Activated naive CD4-positive, alpha-beta T cell treated with anti-CD3 and anti-CD28 coated beads, Interleukin-2, amount 50 U/mL, for 72 hours (primary cell): ENCODE results near the gene BUB1B. TPM values are rescaled to one million over a fixed set of nuclear protein-coding genes. Genes with fewer than 3 reads are reported as not detected.
"Not testable (repeated sequence)": the region's sequence is repeated elsewhere in the genome, so short reads cannot be mapped to it uniquely, and the experiment has no call there.

Experiments used
- ATAC-seq, 2 donors: fragments of 150-1000 bp; cut with Tn5 transposase; 2 replicates each; pipeline ENCODE4 v1.10.0; 2021; ENCODE audit warnings: mild to moderate bottlenecking in 2 of 2, moderate library complexity in 2 of 2
- DNase-seq, 2 donors: peaks; one replicate each; pipeline ENCODE4 v3.0.0; 2021 to 2022; ENCODE audit warnings: low spot score in 2 of 2
- H3K27ac Mint-ChIP-seq, 2 donors: one replicate each; pipeline ENCODE4 v1.8.0; 2022; ENCODE audit warnings: mild to moderate bottlenecking in 2 of 2, mixed read lengths in 2 of 2
- H3K36me3 Mint-ChIP-seq, 2 donors: one replicate each; pipeline ENCODE4 v1.8.0; 2022; ENCODE audit warnings: mixed read lengths in 2 of 2
- H3K9me3 Mint-ChIP-seq, 2 donors: one replicate each; pipeline ENCODE4 v1.8.0; 2022; ENCODE audit warnings: mixed read lengths in 2 of 2
- total RNA-seq, 2 donors: library from RNA; stranded (reverse); gene quantifications; one replicate each; pipeline ENCODE4 v1.2.3, GENCODE V29; 2022

Gene BUB1B
- total RNA-seq, 2 donors from 2014 or later, result 98.9 to 141 TPM

GRCh38 chr15:40155270-40155910 lies 5.5 kb upstream of the BUB1B start:
- ATAC-seq (no peak), DNase-seq (no peak)
- Mint-ChIP-seq H3K27ac (no peak overlapping the region), H3K9me3 (no peaks in the 10 kb centered on the region), H3K36me3 (no peaks in the 10 kb centered on the region)

GRCh38 chr15:40157778-40158447 lies 3.0 kb upstream of the BUB1B start:
- no peaks in the 10 kb centered on the region for H3K9me3 Mint-ChIP-seq
- DNase-seq (no peak), ATAC-seq (no peak)
- H3K36me3 Mint-ChIP-seq, result no peaks in the 10 kb centered on the region
- no peak overlapping the region for H3K27ac Mint-ChIP-seq

- ATAC-seq (no peak), DNase-seq (no peak)
- Mint-ChIP-seq H3K36me3 (peaks cover 0 to 8% of the 10 kb centered on the region in 2 donors), H3K27ac (no peak overlapping the region), H3K9me3 (no peaks in the 10 kb centered on the region)
Measured at GRCh38 chr15:40160021-40160420, 848 bp upstream of the BUB1B start.

- DNase-seq, result no peak
- H3K36me3 Mint-ChIP-seq, result peaks cover 7 to 17% of the 10 kb centered on the region in 2 donors
- H3K9me3 Mint-ChIP-seq, result no peaks in the 10 kb centered on the region
- no peak for ATAC-seq
- H3K27ac Mint-ChIP-seq, result no peak overlapping the region
Measured at GRCh38 chr15:40161693-40162391, 973 bp downstream of the BUB1B start.

GRCh38 chr15:40162552-40162951 lies 1.7 kb downstream of the BUB1B start:
- Mint-ChIP-seq H3K27ac (no peak overlapping the region), H3K36me3 (peaks cover 8 to 20% of the 10 kb centered on the region in 2 donors), H3K9me3 (no peaks in the 10 kb centered on the region)
- ATAC-seq (no peak), DNase-seq (no peak)

GRCh38 chr15:40163657-40164416 lies 3.0 kb downstream of the BUB1B start:
- Mint-ChIP-seq H3K36me3 (peaks cover 8 to 31% of the 10 kb centered on the region in 2 donors), H3K9me3 (no peaks in the 10 kb centered on the region), H3K27ac (no peak overlapping the region)
- no peak for ATAC-seq
- no peak for DNase-seq

GRCh38 chr15:40167374-40167773 lies 6.5 kb downstream of the BUB1B start:
- not testable (repeated sequence) for ATAC-seq, H3K27ac Mint-ChIP-seq, H3K9me3 Mint-ChIP-seq

GRCh38 chr15:40175160-40175559 lies 14.3 kb downstream of the BUB1B start:
- no peak for ATAC-seq

More at GRCh38 chr15:40167374-40167773, 6.5 kb downstream of the BUB1B start:
- H3K36me3 Mint-ChIP-seq, result peaks cover 8 to 49% of the 10 kb centered on the region in 2 donors
- DNase-seq, result not testable (repeated sequence)

GRCh38 chr15:40182358-40183029 lies 21.6 kb downstream of the BUB1B start:
- Mint-ChIP-seq H3K27ac (no peak overlapping the region), H3K36me3 (peaks cover 18 to 46% of the 10 kb centered on the region in 2 donors), H3K9me3 (no peaks in the 10 kb centered on the region)
- DNase-seq, result no peak
- ATAC-seq, result no peak

More at GRCh38 chr15:40175160-40175559, 14.3 kb downstream of the BUB1B start:
- DNase-seq, result no peak
- Mint-ChIP-seq H3K36me3 (peaks cover 0 to 22% of the 10 kb centered on the region in 2 donors), H3K27ac (no peak overlapping the region), H3K9me3 (no peaks in the 10 kb centered on the region)

- Mint-ChIP-seq H3K36me3 (peaks cover 18 to 46% of the 10 kb centered on the region in 2 donors), H3K9me3 (no peaks in the 10 kb centered on the region), H3K27ac (no peak overlapping the region)
- DNase-seq (no peak), ATAC-seq (no peak)
Measured at GRCh38 chr15:40183636-40184463, 23.0 kb downstream of the BUB1B start.

- no peak for DNase-seq
- no peak overlapping the region for H3K27ac Mint-ChIP-seq
- H3K9me3 Mint-ChIP-seq, result no peaks in the 10 kb centered on the region
- peaks cover 17 to 31% of the 10 kb centered on the region in 2 donors for H3K36me3 Mint-ChIP-seq
- ATAC-seq, result no peak
Measured at GRCh38 chr15:40190591-40190990, 29.7 kb downstream of the BUB1B start.

- DNase-seq, result no peak
- Mint-ChIP-seq H3K36me3 (peaks cover 35 to 51% of the 10 kb centered on the region in 2 donors), H3K27ac (no peak overlapping the region), H3K9me3 (no peaks in the 10 kb centered on the region)
- ATAC-seq, result no peak
Measured at GRCh38 chr15:40192942-40193341, 32.1 kb downstream of the BUB1B start.

GRCh38 chr15:40197434-40197833 lies 36.6 kb downstream of the BUB1B start:
- H3K36me3 Mint-ChIP-seq, result peaks cover 47 to 57% of the 10 kb centered on the region in 2 donors
- H3K27ac Mint-ChIP-seq, result peak overlapping the region in 1 of 2 donors; percentile 81
- DNase-seq, result no peak
- no peaks in the 10 kb centered on the region for H3K9me3 Mint-ChIP-seq
- no peak for ATAC-seq

- Mint-ChIP-seq H3K27ac (no peak overlapping the region), H3K36me3 (peaks cover 43 to 54% of the 10 kb centered on the region in 2 donors), H3K9me3 (no peaks in the 10 kb centered on the region)
- DNase-seq (no peak), ATAC-seq (no peak)
Measured at GRCh38 chr15:40198355-40199085, 37.7 kb downstream of the BUB1B start.

GRCh38 chr15:40204100-40204499 lies 43.2 kb downstream of the BUB1B start:
- H3K36me3 Mint-ChIP-seq, result peaks cover 19 to 21% of the 10 kb centered on the region in 2 donors
- no peak for ATAC-seq
- DNase-seq, result no peak
- no peak overlapping the region for H3K27ac Mint-ChIP-seq
- no peaks in the 10 kb centered on the region for H3K9me3 Mint-ChIP-seq
